GM19455 (cell line): ENCODE measurements around the gene PPM1A.
"Not testable (repeated sequence)": the region's sequence is repeated elsewhere in the genome, so short reads cannot be mapped to it uniquely, and the experiment has no call there.

Experiments used
- ATAC-seq: cut with Tn5 transposase; IDR thresholded peaks from one replicate; pipeline ENCODE4 v1.9.1; 2021; ENCODE audit not compliant: unreplicated experiment

PPM1A gene

GRCh38 chr14:60315196-60315990, 66.4 kb downstream of the PPM1A start:
- ATAC-seq, result no peak

GRCh38 chr14:60317609-60318008, 68.6 kb downstream of the PPM1A start:
- no peak for ATAC-seq

GRCh38 chr14:60320860-60321259, 71.8 kb downstream of the PPM1A start:
- ATAC-seq, result not testable (repeated sequence)

GRCh38 chr14:60323199-60323896, 74.3 kb downstream of the PPM1A start:
- ATAC-seq, result no peak

- ATAC-seq, result no peak
Observed at GRCh38 chr14:60324837-60325236, 75.8 kb downstream of the PPM1A start.

GRCh38 chr14:60326274-60326673, 77.3 kb downstream of the PPM1A start:
- ATAC-seq, result no peak

- peak; percentile 55 for ATAC-seq
Observed at GRCh38 chr14:60327447-60328331, 78.7 kb downstream of the PPM1A start.

GRCh38 chr14:60328583-60328982, 79.6 kb downstream of the PPM1A start:
- ATAC-seq, result no peak

- no peak for ATAC-seq
Observed at GRCh38 chr14:60329274-60329673, 80.3 kb downstream of the PPM1A start.

GRCh38 chr14:60331201-60332045, 82.4 kb downstream of the PPM1A start:
- ATAC-seq, result peak; percentile 72

GRCh38 chr14:60332046-60332399, 83.0 kb downstream of the PPM1A start:
- ATAC-seq, result no peak

GRCh38 chr14:60332869-60333268, 83.8 kb downstream of the PPM1A start:
- no peak for ATAC-seq

- ATAC-seq, result no peak
Observed at GRCh38 chr14:60339571-60339970, 90.5 kb downstream of the PPM1A start.

- no peak for ATAC-seq
Observed at GRCh38 chr14:60343571-60344071, 94.6 kb downstream of the PPM1A start.

- ATAC-seq, result no peak
Observed at GRCh38 chr14:60344751-60345150, 95.7 kb downstream of the PPM1A start.

- ATAC-seq, result no peak
Observed at GRCh38 chr14:60346706-60347105, 97.7 kb downstream of the PPM1A start.

- ATAC-seq, result no peak
Observed at GRCh38 chr14:60348211-60348610, 99.2 kb downstream of the PPM1A start.
